ENCODE results near the gene TSSK6. TPM values are rescaled to one million over a fixed set of nuclear protein-coding genes. Genes with fewer than 3 reads are reported as not detected.

Gene TSSK6
- total RNA-seq, 4 donors from 2014 or later, result 0.33 to 3.7 (median 1.5) TPM

- 94% methylated on average over 6 of the region's 6 CpGs for WGBS
- Histone ChIP-seq H3K4me3 (no peak overlapping the region), H3K9me3 (peaks cover 0 to 21% (median 13%) of the 10 kb centered on the region in 4 donors), H3K27ac (replicated peaks in 1 of 4) (no peak overlapping the region), H3K36me3 (peaks cover 13 to 44% (median 28%) of the 10 kb centered on the region in 4 donors), H3K27me3 (no peaks in the 10 kb centered on the region), H3K4me1 (peaks cover 36 to 40% (median 38%) of the 10 kb centered on the region in 4 donors)
- intact Hi-C loops (cut with DNase I), result no loop called here
- no peak for DNase-seq (ENCODE audit: extremely low spot score)
- TF ChIP-seq POLR2AphosphoS5 (IDR thresholded peaks at IDR 0.05) (no peak), EP300 (IDR thresholded peaks at IDR 0.05) (no peak), CTCF (IDR thresholded peaks at IDR 0.05) (no peak), POLR2A (IDR thresholded peaks at IDR 0.05; ENCODE audit: low read depth) (no peak)
Measured at GRCh38 chr19:19466201-19466600, 49.1 kb downstream of the TSSK6 start.

- Histone ChIP-seq H3K9me3 (peaks cover 0 to 21% (median 13%) of the 10 kb centered on the region in 4 donors), H3K27ac (replicated peaks in 1 of 4) (no peak overlapping the region), H3K27me3 (no peaks in the 10 kb centered on the region), H3K4me3 (no peak overlapping the region), H3K4me1 (peaks cover 42 to 46% (median 45%) of the 10 kb centered on the region in 4 donors), H3K36me3 (peaks cover 13 to 44% (median 28%) of the 10 kb centered on the region in 4 donors)
- TF ChIP-seq EP300 (IDR thresholded peaks at IDR 0.05) (no peak), POLR2A (IDR thresholded peaks at IDR 0.05; ENCODE audit: low read depth) (no peak), CTCF (IDR thresholded peaks at IDR 0.05) (no peak), POLR2AphosphoS5 (IDR thresholded peaks at IDR 0.05) (no peak)
- DNase-seq (ENCODE audit: extremely low spot score), result no peak
- intact Hi-C loops (cut with DNase I), result no loop called here
- WGBS, result 93% methylated on average over 12 of the region's 12 CpGs
Measured at GRCh38 chr19:19465436-19466070, 49.8 kb downstream of the TSSK6 start.

DNA sequence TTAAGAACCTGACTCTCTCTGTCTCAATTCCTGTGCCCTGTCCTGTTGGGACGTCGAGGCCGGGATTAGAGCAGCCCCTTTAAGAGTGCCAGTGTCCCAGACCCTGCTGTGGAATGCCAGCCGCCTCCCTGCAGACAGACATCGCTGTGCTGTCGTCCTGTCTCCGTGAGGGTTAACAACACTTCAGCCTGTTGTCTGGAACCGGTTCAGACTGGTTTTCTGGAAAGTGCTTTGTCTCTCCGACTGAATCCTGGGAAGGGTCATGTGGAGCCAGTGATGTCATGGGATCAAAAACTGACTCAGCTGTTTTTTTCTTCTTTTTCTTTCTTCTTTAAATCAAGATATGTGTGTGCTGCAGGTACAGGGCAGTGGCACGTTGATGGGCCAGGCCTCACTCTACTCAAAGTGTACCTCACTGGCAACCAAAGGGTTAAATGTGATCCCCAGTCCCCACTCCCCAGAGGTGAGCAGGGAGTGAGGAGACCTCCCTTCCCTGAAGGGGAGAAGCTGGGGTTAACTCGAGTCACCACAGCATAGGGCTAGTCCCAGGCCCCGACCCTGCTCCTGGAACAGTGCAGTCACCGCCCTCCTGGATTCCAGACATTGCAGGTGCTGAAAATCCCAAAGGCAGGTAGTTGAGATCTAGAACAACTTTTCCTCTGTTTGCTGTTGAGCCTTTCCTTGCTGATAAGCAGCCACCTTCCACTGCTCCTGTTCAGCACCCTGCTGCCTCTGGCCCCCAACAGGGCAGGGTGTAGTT lies 50.8 kb downstream of the TSSK6 start:
- Histone ChIP-seq H3K9me3 (peaks cover 0 to 21% (median 13%) of the 10 kb centered on the region in 4 donors), H3K4me1 (peaks cover 53 to 56% (median 55%) of the 10 kb centered on the region in 4 donors)
- 29% methylated on average over 10 of the region's 13 CpGs for WGBS

More for the DNA sequence above, 50.8 kb downstream of the TSSK6 start:
- DNase-seq (ENCODE audit: extremely low spot score), result no peak
- TF ChIP-seq CTCF (IDR thresholded peaks at IDR 0.05) (no peak), POLR2AphosphoS5 (IDR thresholded peaks at IDR 0.05) (peak in 1 of 2 donors; percentile 9), POLR2A (IDR thresholded peaks at IDR 0.05; ENCODE audit: low read depth) (no peak), EP300 (IDR thresholded peaks at IDR 0.05) (no peak)
- peak overlapping the region; percentile 59 to 81 (median 68) for H3K27ac ChIP-seq (replicated peaks in 1 of 4)
- H3K4me3 ChIP-seq, result peak overlapping the region in 1 of 4 donors; percentile 25
- H3K36me3 ChIP-seq, result peaks cover 13 to 44% (median 28%) of the 10 kb centered on the region in 4 donors
- intact Hi-C loops (cut with DNase I), result no loop called here
- H3K27me3 ChIP-seq, result no peaks in the 10 kb centered on the region

Other genes starting within 250 kb of the TSSK6 start
- gene TM6SF2, start 242.2 kb downstream of the TSSK6 start, total RNA-seq, result under 1 TPM in 3 of 4 donors, not detected in 1; 0.40 to 0.50 (median 0.45) TPM
- 10 to 100 TPM; 26.0 to 43.8 (median 30.8) TPM for gene SUGP1, start 195.0 kb downstream of the TSSK6 start, total RNA-seq
- gene MAU2, start 194.7 kb downstream of the TSSK6 start, total RNA-seq, result 10 to 100 TPM; 27.4 to 47.8 (median 37.6) TPM
- 10 to 100 TPM; 34.9 to 60.5 (median 42.5) TPM for gene GATAD2A, start 109.9 kb downstream of the TSSK6 start, total RNA-seq
- gene NDUFA13, start 677 bp upstream of the TSSK6 start, total RNA-seq, result 100 to 1,000 TPM in 2 of 4 donors, 10 to 100 TPM in 2; 75.0 to 186 (median 141) TPM
- 1 to 10 TPM; 1.2 to 3.3 (median 2.8) TPM for gene YJEFN3, start 13.4 kb upstream of the TSSK6 start, total RNA-seq
- gene CILP2, start 22.7 kb upstream of the TSSK6 start, total RNA-seq, result under 1 TPM; 0.13 to 0.52 (median 0.29) TPM
- gene PBX4, start 103.1 kb upstream of the TSSK6 start, total RNA-seq, result 1 to 10 TPM in 1 of 4 donors, under 1 TPM in 2, not detected in 1; 0.66 to 3.7 (median 0.98) TPM
- 1 to 10 TPM in 2 of 4 donors, under 1 TPM in 2; 0.69 to 2.7 (median 1.0) TPM for gene LPAR2, start 112.7 kb upstream of the TSSK6 start, total RNA-seq
- 10 to 100 TPM in 1 of 4 donors, 1 to 10 TPM in 3; 6.9 to 15.9 (median 7.5) TPM for gene GMIP, start 128.1 kb upstream of the TSSK6 start, total RNA-seq
- gene ATP13A1, start 148.1 kb upstream of the TSSK6 start, total RNA-seq, result 100 to 1,000 TPM in 1 of 4 donors, 10 to 100 TPM in 3; 59.3 to 104 (median 81.7) TPM
- 1 to 10 TPM; 4.5 to 7.1 (median 5.7) TPM for gene ZNF101, start 153.3 kb upstream of the TSSK6 start, total RNA-seq
- 1 to 10 TPM; 5.1 to 7.9 (median 6.2) TPM for gene ZNF14, start 217.6 kb upstream of the TSSK6 start, total RNA-seq

Measured in esophagus muscularis mucosa (tissue), 4 donors.